ENCODE data around the gene EHD4. TPM values are rescaled to one million over a fixed set of nuclear protein-coding genes. Genes with fewer than 3 reads are reported as not detected.

Gene EHD4
- total RNA-seq, 3 donors from 2014 or later, result 26.4 to 39.0 (median 35.0) TPM

DNA sequence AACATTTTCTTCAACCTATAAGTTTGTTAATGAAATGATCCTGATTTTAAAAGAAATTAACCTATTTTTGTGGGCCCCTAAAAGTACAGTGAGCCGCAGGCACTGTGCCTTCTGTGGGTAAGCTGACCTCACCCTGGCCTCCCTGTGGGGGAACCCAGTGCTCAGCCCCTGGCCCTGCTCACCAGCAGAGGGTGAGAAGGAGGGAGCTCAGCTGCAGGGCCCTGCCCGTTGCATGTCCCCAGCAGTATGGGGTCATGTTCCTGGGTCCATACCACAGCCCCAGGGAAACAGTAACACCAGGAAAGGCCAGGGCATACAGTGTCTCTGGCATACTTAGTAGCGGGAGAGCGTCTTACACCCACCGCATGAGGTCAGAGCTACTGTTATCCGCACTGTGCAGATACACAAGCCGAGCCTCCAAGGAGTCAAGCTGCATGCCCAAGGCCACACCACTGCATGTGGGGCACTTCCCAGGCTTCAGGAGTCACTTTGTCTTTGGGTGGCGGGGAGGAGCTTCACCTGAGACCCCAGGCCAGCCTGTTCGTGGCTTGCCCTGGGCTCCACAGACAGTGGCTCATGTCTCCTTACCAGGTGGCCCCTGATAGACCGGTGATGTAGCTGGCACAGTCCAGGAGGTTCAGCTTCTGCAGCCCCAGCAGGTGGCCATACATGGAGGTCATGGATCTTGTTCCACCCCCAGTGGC, 22.6 kb upstream of the EHD4 start:
- DNase-seq (peak in 1 of 3 donors; percentile 37), ATAC-seq (no peak)
- Histone ChIP-seq H3K4me1 (ENCODE audit: low read depth) (no peaks in the 10 kb centered on the region), H3K4me3 (no peak overlapping the region), H3K36me3 (ENCODE audit: low read depth) (no peaks in the 10 kb centered on the region), H3K9me3 (no peaks in the 10 kb centered on the region)
- intact Hi-C loops (cut with DNase I, micrococcal nuclease), result no loop called here
- no peak for TF ChIP-seq CTCF (IDR thresholded peaks at IDR 0.05)

GRCh38 chr15:41994171-41994650, 21.9 kb upstream of the EHD4 start:
- Histone ChIP-seq H3K4me3 (no peak overlapping the region), H3K9me3 (no peaks in the 10 kb centered on the region), H3K36me3 (ENCODE audit: low read depth) (no peaks in the 10 kb centered on the region), H3K4me1 (ENCODE audit: low read depth) (no peaks in the 10 kb centered on the region)
- no peak for TF ChIP-seq CTCF (IDR thresholded peaks at IDR 0.05)
- DNase-seq (no peak), ATAC-seq (no peak)
- intact Hi-C loops (cut with DNase I, micrococcal nuclease), result no loop called here

DNA sequence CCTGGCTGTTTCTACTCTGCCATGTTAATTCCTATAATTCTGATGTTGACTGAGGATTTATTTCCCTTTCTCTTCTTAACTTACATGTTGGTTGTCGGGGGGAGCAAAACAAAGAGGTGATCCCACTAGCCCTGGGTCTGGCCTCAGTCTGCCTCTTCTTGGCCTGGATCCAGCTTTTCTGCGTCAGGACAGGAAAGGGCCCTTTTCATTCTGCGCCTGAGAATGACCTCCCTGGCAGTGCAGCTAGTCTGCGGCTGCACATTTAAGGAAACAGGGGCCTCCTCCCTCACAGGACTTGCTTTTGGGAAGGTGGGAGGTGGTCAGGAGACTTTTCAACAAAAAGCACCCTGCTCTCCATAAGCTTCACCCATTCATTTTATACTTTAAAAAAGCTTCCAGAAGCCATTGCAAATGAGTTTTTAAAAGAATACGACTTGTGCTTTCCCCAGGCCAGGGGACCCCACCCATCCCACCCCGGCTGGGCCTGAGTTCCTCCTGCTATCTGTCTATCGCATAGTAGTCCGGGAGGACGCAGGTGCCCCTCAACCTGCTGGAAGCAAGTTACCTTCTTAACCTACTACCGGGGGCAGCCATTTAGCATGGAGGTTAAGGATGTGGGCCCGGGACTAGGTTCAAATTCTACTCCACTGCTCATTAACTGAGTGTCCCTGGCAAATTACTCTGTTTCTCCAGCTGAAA, 21.3 kb upstream of the EHD4 start:
- no peak overlapping the region for H3K4me3 ChIP-seq
- H3K9me3 ChIP-seq, result no peaks in the 10 kb centered on the region
- intact Hi-C loops (cut with DNase I, micrococcal nuclease), result no loop called here
- no peak for ATAC-seq
- H3K4me1 ChIP-seq (ENCODE audit: low read depth), result no peaks in the 10 kb centered on the region
- TF ChIP-seq CTCF (IDR thresholded peaks at IDR 0.05), result no peak
- no peak for DNase-seq
- no peaks in the 10 kb centered on the region for H3K36me3 ChIP-seq (ENCODE audit: low read depth)

DNA sequence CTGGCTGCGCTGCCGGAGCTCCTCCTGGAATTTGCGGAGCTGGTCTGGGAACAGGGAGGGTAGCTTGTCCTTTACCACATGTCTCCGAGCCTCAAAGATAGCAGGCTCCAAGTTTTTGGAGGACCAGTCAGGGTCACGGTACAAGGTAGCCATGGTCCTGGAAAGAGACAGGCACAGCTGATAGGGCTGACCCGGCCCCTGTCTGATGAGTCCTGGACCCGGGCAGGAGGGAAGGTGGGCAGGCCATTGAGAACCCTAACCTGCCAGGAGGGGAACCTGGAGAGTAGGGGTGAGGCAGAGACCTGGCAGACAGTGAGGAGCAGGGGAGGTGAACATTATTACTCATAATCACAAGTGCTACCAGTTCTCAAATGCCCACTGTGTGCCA, 20.4 kb upstream of the EHD4 start:
- intact Hi-C loops (cut with DNase I, micrococcal nuclease), result no loop called here
- DNase-seq, result no peak
- no peak overlapping the region for H3K4me3 ChIP-seq
- no peaks in the 10 kb centered on the region for H3K36me3 ChIP-seq (ENCODE audit: low read depth)
- no peak for ATAC-seq
- H3K4me1 ChIP-seq (ENCODE audit: low read depth), result no peaks in the 10 kb centered on the region
- TF ChIP-seq CTCF (IDR thresholded peaks at IDR 0.05), result no peak
- H3K9me3 ChIP-seq, result no peaks in the 10 kb centered on the region

GRCh38 chr15:41992151-41992802, 19.9 kb upstream of the EHD4 start:
- TF ChIP-seq CTCF (IDR thresholded peaks at IDR 0.05), result no peak
- ATAC-seq, result no peak
- no peak for DNase-seq
- no peaks in the 10 kb centered on the region for H3K4me1 ChIP-seq (ENCODE audit: low read depth)
- no peaks in the 10 kb centered on the region for H3K9me3 ChIP-seq
- no peaks in the 10 kb centered on the region for H3K36me3 ChIP-seq (ENCODE audit: low read depth)
- no peak overlapping the region for H3K4me3 ChIP-seq
- intact Hi-C loops (cut with DNase I, micrococcal nuclease), result no loop called here
